ENCODE results near the gene KLF15.

The KLF15 gene

GRCh38 chr3:126353694-126354321 is 3.4 kb downstream of the KLF15 start:
- no peak for DNase-seq (ENCODE audit: low read depth, low spot score)
- Histone ChIP-seq H3K4me3 (no peak overlapping the region), H3K9me3 (ENCODE audit: low read depth, low read length) (no peaks in the 10 kb centered on the region), H3K36me3 (ENCODE audit: insufficient read depth, low read length) (no peaks in the 10 kb centered on the region), H3K27ac (no peak overlapping the region), H3K9ac (ENCODE audit: insufficient read length) (no peak overlapping the region)
- TF ChIP-seq POLR2AphosphoS5 (IDR thresholded peaks at IDR 0.05; ENCODE audit: borderline replicate concordance, low read depth, low read length) (no peak), FOXP2 (optimal IDR thresholded peaks at IDR 0.05; ENCODE audit: control extremely low read depth, extremely low read length, insufficient read depth) (no peak), EZH2 (IDR thresholded peaks at IDR 0.05) (no peak)

GRCh38 chr3:126352476-126353454 is 4.4 kb downstream of the KLF15 start:
- no peak for DNase-seq (ENCODE audit: low read depth, low spot score)
- Histone ChIP-seq H3K4me3 (no peak overlapping the region), H3K9me3 (ENCODE audit: low read depth, low read length) (no peaks in the 10 kb centered on the region), H3K27ac (no peak overlapping the region), H3K36me3 (ENCODE audit: insufficient read depth, low read length) (no peaks in the 10 kb centered on the region), H3K9ac (ENCODE audit: insufficient read length) (no peak overlapping the region)
- TF ChIP-seq FOXP2 (optimal IDR thresholded peaks at IDR 0.05; ENCODE audit: control extremely low read depth, extremely low read length, insufficient read depth) = no peak
- TF ChIP-seq POLR2AphosphoS5 (IDR thresholded peaks at IDR 0.05; ENCODE audit: borderline replicate concordance, low read depth, low read length) = no peak
- TF ChIP-seq EZH2 (IDR thresholded peaks at IDR 0.05) = no peak

GRCh38 chr3:126351771-126352475 is 5.3 kb downstream of the KLF15 start:
- no peak for DNase-seq (ENCODE audit: low read depth, low spot score)
- no peaks in the 10 kb centered on the region for H3K36me3 ChIP-seq (ENCODE audit: insufficient read depth, low read length)
- H3K27ac ChIP-seq = no peak overlapping the region
- H3K4me3 ChIP-seq = no peak overlapping the region
- TF ChIP-seq POLR2AphosphoS5 (IDR thresholded peaks at IDR 0.05; ENCODE audit: borderline replicate concordance, low read depth, low read length) (no peak), FOXP2 (optimal IDR thresholded peaks at IDR 0.05; ENCODE audit: control extremely low read depth, extremely low read length, insufficient read depth) (no peak), EZH2 (IDR thresholded peaks at IDR 0.05) (no peak)
- H3K9ac ChIP-seq (ENCODE audit: insufficient read length) = no peak overlapping the region
- no peaks in the 10 kb centered on the region for H3K9me3 ChIP-seq (ENCODE audit: low read depth, low read length)

GRCh38 chr3:126351086-126351770 is 6.0 kb downstream of the KLF15 start:
- no peak for DNase-seq (ENCODE audit: low read depth, low spot score)
- H3K4me3 ChIP-seq = no peak overlapping the region
- H3K27ac ChIP-seq = no peak overlapping the region
- no peak for TF ChIP-seq EZH2 (IDR thresholded peaks at IDR 0.05)
- no peak for TF ChIP-seq POLR2AphosphoS5 (IDR thresholded peaks at IDR 0.05; ENCODE audit: borderline replicate concordance, low read depth, low read length)
- no peak for TF ChIP-seq FOXP2 (optimal IDR thresholded peaks at IDR 0.05; ENCODE audit: control extremely low read depth, extremely low read length, insufficient read depth)
- H3K9ac ChIP-seq (ENCODE audit: insufficient read length) = no peak overlapping the region
- no peaks in the 10 kb centered on the region for H3K36me3 ChIP-seq (ENCODE audit: insufficient read depth, low read length)
- H3K9me3 ChIP-seq (ENCODE audit: low read depth, low read length) = no peaks in the 10 kb centered on the region

GRCh38 chr3:126350502-126351085 is 6.6 kb downstream of the KLF15 start:
- Histone ChIP-seq H3K9me3 (ENCODE audit: low read depth, low read length) (no peaks in the 10 kb centered on the region), H3K4me3 (no peak overlapping the region), H3K9ac (ENCODE audit: insufficient read length) (no peak overlapping the region), H3K27ac (no peak overlapping the region), H3K36me3 (ENCODE audit: insufficient read depth, low read length) (no peaks in the 10 kb centered on the region)
- no peak for TF ChIP-seq POLR2AphosphoS5 (IDR thresholded peaks at IDR 0.05; ENCODE audit: borderline replicate concordance, low read depth, low read length)
- TF ChIP-seq FOXP2 (optimal IDR thresholded peaks at IDR 0.05; ENCODE audit: control extremely low read depth, extremely low read length, insufficient read depth) = no peak
- no peak for TF ChIP-seq EZH2 (IDR thresholded peaks at IDR 0.05)
- DNase-seq (ENCODE audit: low read depth, low spot score) = no peak

- TF ChIP-seq EZH2 (IDR thresholded peaks at IDR 0.05) (no peak), FOXP2 (optimal IDR thresholded peaks at IDR 0.05; ENCODE audit: control extremely low read depth, extremely low read length, insufficient read depth) (no peak), POLR2AphosphoS5 (IDR thresholded peaks at IDR 0.05; ENCODE audit: borderline replicate concordance, low read depth, low read length) (no peak)
- Histone ChIP-seq H3K4me3 (no peak overlapping the region), H3K27ac (no peak overlapping the region), H3K36me3 (ENCODE audit: insufficient read depth, low read length) (no peaks in the 10 kb centered on the region), H3K9me3 (ENCODE audit: low read depth, low read length) (no peaks in the 10 kb centered on the region), H3K9ac (ENCODE audit: insufficient read length) (no peak overlapping the region)
- DNase-seq (ENCODE audit: low read depth, low spot score) = no peak
These were observed 7.4 kb downstream of the KLF15 start for GRCh38 chr3:126349611-126350501.

- H3K9me3 ChIP-seq (ENCODE audit: low read depth, low read length) = no peaks in the 10 kb centered on the region
- H3K4me3 ChIP-seq = no peak overlapping the region
- H3K27ac ChIP-seq = no peak overlapping the region
- no peak for DNase-seq (ENCODE audit: low read depth, low spot score)
- no peaks in the 10 kb centered on the region for H3K36me3 ChIP-seq (ENCODE audit: insufficient read depth, low read length)
- no peak overlapping the region for H3K9ac ChIP-seq (ENCODE audit: insufficient read length)
- no peak for TF ChIP-seq POLR2AphosphoS5 (IDR thresholded peaks at IDR 0.05; ENCODE audit: borderline replicate concordance, low read depth, low read length)
- no peak for TF ChIP-seq EZH2 (IDR thresholded peaks at IDR 0.05)
- no peak for TF ChIP-seq FOXP2 (optimal IDR thresholded peaks at IDR 0.05; ENCODE audit: control extremely low read depth, extremely low read length, insufficient read depth)
These were observed 8.1 kb downstream of the KLF15 start for GRCh38 chr3:126349071-126349470.
